Superior temporal gyrus (tissue), 1 donor: Measurements from ENCODE around the gene TRMT2A.
"Not testable (repeated sequence)": the region's sequence is repeated elsewhere in the genome, so short reads cannot be mapped to it uniquely, and the experiment has no call there.

ENCODE experiments used
- DNase-seq: peaks from one replicate; pipeline ENCODE4 v3.0.0-alpha.2; 2016; ENCODE audit errors: extremely low spot score

Gene TRMT2A, protein sequence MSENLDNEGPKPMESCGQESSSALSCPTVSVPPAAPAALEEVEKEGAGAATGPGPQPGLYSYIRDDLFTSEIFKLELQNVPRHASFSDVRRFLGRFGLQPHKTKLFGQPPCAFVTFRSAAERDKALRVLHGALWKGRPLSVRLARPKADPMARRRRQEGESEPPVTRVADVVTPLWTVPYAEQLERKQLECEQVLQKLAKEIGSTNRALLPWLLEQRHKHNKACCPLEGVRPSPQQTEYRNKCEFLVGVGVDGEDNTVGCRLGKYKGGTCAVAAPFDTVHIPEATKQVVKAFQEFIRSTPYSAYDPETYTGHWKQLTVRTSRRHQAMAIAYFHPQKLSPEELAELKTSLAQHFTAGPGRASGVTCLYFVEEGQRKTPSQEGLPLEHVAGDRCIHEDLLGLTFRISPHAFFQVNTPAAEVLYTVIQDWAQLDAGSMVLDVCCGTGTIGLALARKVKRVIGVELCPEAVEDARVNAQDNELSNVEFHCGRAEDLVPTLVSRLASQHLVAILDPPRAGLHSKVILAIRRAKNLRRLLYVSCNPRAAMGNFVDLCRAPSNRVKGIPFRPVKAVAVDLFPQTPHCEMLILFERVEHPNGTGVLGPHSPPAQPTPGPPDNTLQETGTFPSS

DNA sequence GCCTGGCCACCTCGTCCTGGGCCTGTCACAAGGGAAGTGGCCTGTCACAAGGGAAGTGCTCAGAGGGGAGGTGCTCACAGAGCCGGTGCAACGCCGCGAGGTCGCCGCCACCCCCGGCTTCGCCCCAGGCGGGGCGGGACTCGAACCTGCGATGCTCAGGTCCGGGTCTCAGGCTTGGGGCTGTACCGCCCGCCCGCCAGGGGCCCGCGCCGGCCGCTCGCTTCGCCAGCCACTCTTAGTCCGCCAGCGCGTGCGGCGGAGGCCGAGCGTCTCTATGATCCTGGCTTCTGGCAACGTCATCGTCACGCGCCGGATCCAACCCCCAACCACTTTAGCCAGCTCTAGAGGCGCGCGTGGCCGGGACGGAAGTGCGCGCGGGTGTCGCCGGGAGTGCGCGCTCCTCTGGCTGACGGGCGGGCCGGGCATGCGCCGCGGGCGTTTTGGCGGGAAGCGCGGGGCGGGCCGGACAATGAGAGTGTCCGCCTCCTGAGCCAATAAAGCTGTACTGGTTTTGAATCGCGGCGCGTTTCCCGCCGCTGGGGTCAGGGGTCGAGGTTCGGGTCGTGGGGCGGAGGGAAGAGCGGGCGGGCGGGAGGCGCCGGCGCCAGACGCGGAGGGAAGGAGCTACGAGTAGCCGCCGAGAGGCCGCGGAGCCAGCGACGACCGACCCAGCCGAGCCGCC lies at the start of gene TRMT2A:
Gene TRMT2A (minus strand): TSS at position 276 of the 682 bp plus-strand sequence. CDS start 320 bp downstream, outside the sequence.
- DNase-seq = peak; percentile 98

DNA sequence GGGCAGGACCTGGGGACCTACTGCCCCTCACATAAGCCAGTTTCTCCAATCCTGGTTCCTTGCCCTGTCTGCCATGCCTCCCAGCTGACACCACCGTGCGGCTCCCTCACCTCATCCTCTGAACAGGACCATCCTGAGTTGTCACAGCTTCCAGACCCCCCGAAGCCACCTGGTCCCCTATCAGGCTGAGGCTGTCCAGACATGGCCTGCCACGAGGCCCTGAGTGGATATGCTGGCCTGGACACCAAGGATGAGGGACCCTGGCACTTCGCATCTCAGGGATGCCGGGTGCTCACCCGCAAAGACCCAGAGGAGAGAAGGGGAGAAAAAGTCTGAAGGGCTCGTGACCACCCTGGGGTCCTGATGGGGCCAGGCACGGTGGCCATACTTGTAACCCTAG lies 49.7 kb upstream of the TRMT2A start:
- DNase-seq = no peak

DNA sequence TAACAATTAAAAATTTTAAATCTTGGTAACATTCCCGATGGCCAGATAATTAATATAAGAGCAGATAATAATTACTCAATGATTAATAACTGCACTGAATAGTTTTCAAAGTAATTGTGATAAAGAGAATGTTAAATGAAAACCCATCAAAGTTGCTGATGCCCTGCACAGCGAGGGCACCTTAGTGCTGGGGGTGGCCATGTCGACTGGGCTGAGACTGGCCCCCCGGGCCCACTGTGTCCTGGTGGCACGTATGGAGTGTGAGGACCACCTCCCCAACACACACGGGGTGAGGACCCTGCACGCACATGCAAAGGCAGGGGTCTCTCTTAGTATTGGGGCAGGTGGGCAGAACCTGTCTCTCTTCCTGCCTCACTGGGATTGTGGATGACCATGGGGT lies 48.9 kb upstream of the TRMT2A start:
- no peak for DNase-seq

DNA sequence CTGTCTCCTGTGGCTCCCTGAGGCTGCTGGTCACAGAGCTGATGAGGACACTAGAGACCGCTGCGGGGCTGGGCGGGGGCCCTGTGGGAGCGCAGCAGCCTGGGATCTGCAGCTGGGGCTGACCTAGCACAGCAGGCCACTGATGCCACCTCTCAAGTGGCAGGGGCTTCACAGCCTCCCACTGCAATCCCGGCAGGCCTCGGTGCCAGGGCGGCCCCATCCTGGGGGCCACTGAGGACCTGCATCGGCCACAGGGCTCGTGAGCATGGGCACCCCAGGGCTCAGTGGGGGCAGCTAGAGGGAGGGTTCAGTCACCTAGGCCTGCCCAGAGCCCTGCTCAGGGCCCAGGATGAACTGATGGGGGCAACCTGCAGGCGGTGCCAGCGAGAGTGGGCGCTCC lies 48.4 kb upstream of the TRMT2A start:
- DNase-seq = no peak

DNA sequence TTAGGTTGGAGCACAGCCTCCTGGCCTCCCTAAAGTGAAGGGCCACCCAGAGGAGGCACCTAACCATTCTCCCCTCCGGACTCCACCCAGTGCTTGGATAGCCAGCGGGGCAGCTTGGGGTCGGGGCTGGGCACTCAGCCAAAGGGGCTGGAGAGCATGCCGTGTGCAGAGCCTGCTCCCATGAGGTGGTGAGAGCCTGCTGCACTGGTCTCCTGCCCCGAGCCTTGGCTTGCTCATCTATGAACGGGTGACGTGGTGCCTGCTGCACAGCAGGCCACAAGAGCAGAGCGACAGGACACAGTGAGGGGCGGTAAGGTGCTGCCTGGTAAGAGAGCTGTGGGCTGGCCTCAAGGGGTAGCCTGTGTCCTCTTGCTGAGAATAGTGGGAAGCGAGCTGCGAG lies 47.8 kb upstream of the TRMT2A start:
- DNase-seq = no peak

DNA sequence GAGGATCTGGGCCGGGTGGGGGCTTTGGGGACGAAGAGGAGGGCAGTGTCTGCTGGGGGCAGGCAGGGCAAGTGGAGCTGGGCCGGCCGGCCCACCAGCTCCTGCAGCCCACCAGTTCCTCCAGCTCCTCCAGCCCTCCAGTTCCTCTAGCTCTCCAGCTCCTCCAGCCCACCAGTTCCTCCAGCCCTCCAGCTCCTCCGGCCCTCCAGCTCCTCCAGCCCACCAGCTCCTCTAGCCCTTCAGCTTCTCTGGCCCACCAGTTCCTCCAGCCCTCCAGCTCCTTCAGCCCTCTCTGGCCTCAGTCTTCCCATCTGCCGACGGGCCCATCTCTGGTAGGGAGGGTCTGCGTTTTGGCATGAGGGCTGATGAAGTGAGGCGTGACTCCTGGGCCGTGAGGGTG lies 43.0 kb upstream of the TRMT2A start:
- no peak for DNase-seq

DNA sequence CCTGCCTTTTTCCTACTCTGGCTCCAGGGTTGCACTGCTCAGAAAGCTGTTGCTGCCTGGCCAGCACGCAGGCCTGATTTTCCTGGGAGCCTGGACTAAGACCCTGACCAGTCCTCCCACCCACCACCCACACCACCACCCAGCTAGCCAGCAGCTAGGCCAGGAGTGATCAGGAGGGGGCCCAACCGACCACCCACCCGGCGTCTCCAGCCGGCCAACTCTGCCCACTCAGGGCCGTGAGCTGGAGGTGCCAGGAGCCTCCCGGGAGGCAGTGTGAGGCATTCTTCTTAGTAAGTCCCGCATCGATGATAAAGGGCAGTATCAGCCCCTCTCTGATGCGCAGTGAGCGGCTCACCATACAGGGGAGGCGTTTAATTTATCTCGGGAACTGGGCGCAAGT lies 42.5 kb upstream of the TRMT2A start:
- not testable (repeated sequence) for DNase-seq

DNA sequence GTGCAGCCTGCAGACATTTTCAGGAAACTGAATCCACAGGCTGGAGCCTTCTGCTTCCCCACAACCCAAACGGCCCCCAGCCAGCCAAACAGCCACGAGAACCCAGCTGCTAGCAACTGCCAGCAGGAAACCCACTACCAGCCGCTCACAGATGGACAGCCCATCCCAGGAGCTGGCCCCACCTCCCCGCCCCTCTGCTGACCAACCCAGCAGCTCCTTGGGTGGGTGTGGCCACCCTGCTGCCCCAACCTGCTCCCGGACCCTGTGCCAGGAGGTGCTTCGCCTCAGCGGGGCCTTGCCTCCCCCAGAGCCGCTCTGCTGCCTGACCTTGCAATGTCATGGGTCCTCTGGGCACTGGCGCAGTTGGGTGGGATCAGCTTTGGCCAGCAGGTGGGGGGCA lies 42.0 kb upstream of the TRMT2A start:
- DNase-seq = no peak

DNA sequence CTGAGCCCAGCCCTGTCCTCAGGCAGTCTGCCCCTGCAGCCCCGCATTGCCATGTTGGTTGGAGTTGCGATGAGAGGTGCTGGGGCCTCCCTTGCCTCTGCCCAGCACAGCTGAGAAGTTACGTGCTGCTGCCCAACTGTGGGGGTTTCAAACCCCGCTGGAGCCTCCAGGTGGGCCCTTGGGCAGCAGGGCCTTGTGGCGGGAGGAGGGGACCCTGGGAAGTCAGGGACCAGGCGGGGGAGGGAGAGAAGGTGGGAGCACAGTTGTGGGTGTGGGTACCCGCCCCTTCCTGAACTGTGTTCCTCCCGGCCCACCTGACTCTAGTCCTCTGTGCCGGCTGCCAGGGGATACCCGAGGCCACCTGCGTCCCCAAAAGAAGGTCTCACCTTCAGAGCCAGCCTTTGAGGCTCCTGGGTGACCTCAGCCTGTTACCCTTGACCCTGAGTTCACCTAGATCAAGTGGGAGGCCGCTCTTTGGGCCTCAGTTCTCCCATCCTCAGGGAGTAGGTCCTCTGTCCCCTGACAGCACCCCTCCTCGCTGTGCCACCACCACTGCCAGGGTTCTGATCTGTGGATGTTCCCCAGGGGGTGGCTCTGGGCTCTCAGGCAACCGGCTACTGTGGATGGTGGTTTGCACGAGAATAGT lies 41.5 kb upstream of the TRMT2A start:
- no peak for DNase-seq

DNA sequence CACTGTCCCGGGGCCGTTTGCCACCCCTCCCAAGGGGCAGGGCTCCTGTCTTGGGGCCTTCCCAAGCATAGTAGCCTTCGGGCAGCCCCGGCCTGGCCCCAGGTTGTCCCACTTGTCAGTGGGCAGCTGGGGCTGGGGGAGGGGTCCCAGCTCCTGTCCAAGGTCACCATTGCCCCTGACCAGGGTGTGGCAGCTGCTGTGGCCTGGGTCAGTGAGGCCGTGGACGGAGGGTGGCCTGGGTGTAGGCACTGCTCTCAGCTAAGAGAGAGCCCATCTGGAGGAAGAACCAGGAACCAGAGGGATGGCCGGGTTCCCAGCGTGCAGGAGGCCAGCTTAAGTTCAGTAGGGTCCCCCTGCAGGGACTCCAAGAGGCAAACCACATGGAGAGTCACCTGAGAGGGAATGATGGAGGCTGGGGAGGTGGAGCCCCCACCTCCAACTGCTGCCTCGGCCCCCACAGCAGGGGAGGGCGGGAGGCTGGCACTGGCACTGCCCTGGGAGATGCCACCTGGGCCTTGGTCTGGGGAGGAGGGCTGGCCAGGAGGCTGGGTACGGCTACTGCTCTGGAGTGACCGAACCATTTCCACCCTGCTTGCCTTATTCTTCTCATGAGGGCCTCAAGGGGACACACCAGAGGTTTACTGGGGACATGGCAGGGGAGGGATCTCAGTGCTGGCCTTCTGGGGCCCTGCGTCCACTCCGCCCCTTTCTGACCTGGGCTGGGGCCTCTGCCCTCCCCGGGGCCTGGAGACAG lies 40.6 kb upstream of the TRMT2A start:
- no peak for DNase-seq

DNA sequence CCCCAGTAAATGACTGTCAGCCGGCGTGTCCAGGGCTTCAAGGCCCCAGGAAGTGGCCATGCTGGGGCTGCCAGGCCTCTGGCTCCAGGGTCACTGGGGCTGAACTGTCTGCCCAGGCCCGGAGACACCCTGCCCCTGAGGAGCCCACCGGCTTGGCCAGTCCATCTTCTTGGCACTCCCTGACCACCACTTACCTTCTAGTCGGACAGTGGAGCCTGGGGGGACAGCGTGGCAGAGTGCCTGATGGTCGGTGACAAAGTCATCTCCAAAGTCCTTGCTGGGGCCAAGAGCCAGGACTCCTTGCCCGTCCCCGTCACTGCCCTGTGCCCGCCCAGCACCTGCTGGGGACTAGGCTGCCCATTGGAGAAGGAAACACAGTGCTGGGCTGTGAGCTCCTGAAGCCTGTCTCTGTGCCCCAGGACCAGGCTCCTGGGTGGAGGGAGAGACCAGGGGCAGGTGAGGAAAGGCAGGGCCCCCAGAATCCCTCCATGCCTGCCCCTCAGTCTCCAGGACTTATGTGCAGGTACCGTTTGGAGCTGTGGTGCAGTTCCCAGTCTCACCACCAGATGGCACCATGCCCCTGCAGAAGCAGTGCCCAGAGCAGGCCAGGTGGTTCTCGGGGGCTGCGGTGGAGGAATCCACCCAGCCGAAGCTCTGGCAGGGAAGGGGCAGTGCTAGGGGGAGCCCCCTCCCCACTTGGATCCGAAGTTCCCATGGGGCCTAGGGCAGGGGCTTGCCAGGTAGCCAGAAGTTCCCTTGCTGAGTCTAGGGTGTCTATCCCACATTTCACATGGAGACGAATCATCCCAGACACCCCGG lies 39.8 kb upstream of the TRMT2A start:
- peak; percentile 82 for DNase-seq

DNA sequence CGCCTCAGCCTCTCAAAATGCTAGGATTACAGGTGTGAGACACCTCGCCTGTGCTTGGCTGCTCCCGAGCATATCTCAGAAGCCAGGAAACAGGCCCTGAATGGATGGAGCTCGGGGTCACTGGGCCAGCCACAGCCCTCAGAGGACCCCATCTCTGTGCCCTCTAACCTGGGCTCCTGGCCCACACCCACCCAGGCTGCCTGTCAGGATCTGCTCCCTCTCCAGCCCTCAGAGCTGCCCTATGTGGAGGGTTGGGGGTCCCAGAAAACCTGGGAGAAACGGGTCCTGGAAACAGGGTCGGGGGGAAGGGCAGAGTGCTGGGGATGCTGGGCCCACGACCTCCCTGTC lies 39.0 kb upstream of the TRMT2A start:
- DNase-seq = no peak

DNA sequence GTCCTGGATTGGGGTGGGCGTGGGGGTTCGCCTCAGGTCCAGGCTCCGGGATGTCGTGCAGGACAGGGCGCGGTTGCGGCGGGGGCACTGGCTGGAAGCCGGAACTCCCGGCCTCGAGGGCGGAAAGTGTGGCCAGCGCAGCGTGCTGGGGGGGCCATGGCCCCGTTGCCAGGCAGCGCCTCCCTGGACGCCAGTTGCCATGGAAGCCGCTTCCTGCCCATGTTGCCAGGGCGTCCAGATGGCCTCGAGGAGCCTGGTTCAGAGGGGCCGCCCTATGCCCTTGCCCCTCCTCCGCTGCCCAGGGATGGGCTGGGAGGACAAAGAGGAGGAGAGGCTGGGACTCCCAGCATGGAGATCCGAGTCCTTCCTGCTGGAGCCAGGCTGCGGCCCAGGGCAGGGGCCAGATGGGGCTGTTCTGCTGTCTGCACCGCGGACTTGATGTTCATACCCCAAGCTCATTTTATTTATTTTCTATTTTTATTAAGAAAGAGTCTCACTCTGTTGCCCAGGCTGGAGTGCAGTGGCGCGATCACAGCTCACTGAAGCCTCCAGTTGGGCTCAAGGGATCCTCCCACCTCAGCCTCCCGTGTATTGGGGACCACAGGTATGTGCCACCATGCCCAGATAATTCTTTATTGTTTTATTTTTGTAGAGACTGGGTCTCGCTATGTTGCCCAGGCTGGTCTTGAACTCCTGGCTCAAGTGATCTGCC lies 38.5 kb upstream of the TRMT2A start:
- peak; percentile 71 for DNase-seq

DNA sequence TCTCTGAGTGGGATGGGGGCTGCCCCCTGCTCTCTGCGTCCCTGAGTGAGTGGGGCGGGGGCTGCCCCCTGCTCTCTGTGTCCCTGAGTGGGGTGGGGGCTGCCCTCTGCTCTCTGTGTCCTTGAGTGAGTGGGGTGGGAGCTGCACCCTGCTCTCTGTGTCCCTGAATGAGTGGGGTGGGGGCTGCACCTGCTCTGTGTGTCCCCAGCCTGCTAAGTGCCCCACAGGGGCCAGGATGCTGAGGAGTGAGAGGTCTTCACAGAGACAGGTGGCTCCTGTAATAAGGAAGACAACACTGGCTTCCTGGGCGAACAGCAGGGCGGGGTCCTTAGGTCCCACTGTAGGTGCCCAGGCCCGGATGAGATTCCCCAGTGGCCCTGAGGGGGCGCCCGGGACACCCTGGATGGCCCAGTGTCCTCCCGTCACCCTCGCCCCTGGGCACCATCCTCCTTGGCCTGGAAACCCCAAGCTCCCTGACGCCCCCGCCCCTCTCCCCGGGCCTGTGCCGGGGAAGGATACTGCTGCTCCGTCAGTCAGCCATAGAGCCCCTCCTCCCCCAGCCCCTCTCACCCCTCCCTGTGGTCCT lies 37.7 kb upstream of the TRMT2A start:
- no peak for DNase-seq

DNA sequence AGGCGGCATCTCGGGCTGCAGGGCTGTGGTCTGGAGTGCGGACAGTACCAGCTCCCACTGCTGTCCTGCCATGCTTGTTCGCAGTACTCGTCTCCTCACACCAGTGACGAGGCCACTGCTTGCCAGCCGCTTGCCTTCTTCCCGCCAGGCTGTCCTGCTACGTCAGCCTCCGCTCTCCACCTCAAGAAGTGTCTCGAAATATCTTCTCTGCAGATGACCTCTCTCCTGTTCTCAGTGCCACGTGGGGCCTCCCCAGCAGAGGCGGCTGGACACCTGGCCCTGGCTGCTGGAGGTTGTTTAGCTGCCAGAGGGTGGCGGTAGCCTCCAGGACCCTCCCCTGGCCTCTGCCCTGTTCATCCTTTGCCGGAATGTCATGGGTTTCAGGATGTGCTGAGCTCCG lies 36.9 kb upstream of the TRMT2A start:
- DNase-seq = no peak

DNA sequence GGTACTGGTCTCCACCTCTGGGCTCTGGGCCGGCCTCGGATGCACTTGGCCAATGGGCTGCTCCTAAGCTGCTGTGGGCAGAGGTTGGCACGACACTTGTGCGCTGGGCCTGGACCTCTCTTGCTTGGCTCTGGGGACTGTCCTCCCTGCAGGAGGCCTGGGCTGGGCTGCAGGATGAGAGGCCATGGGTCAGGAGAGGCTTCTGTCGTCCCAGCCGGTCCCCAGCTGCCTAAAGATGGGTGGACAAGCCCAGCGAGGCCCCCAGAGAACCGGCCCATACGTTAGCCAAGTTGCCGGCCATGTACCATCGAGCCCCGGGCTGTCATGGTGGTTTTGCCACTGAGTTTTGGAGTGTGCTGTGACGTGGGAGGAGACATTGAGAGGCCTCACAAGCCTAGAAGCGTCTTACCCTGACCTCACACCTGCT lies 35.5 kb upstream of the TRMT2A start:
- no peak for DNase-seq

DNA sequence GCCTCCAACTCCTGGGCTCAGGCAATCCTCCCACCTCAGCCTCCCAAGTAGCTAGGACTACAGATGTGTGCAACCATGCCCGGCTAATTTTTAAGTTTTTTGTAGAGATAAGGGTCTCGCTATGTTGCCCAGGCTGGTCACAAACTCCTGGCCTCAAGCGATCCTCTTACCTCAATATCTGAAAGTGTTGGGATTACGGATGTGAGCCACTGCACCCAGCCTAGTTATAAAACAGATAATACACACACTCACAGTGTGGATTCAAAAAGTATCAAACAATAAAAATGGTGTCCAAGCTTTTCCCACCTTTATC lies 34.2 kb upstream of the TRMT2A start:
- DNase-seq = no peak

DNA sequence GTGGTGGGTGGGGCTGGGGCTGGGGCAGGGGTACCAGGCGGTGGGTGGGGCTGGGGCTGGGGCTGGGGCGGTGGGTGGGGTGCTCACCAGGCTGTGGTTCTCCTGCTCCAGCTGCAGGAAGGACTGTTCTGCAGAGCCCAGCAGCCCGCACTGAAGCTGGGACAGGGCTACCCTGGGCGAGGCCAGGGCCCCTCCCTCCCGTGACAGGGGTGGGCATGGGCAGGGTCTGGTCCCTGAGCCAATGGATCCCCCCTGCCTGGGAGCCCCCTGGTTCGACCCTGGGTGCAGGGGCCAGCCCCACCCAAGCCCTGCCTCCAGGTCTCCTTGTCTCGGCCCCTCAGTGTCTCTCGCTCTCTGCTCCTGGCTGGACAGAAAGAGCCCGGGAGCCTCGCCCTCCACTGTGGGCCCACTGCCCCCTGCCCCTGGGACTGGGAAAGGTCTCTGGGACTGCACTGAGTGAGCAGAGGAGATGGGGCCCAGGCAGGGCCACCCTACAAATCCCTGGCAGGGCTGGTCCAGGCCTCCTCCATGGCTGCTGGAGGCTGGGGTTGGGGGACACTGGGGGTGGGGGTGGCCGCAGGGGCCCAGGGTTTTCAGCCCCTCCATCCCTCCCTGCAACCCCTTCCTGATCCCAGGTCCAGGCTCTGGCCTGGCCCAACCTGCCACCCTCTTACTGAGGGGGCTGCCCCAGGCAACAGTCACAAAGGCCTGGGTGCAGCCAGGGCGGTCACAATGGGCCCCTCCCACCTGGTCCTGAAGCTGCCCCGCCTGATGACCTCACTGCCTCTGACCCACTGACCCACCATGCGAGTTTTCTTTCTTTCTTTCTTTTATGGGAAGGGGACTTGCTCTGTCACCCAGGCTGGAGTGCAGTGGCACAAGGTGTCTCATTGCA lies 33.6 kb upstream of the TRMT2A start, which contains the start of gene CCDC188:
Gene CCDC188 (minus strand): TSS at position 675 of the 895 bp plus-strand sequence. CDS start 69 bp downstream, at position 606.
- no peak for DNase-seq
